ENCODE results near the gene SGTA.
A peak's percentile ranks its signal among the peaks of the same experiment; 100 is the strongest.

The SGTA gene

GRCh38 chr19:2744113-2744512 lies 39.0 kb downstream of the SGTA start:
- no peak for DNase-seq

GRCh38 chr19:2743099-2743498 lies 40.0 kb downstream of the SGTA start:
- DNase-seq, result no peak

GRCh38 chr19:2740314-2740656 lies 42.8 kb downstream of the SGTA start:
- no peak for DNase-seq

- peak; percentile 89 for DNase-seq
These were observed 43.3 kb downstream of the SGTA start, which contains the start of gene SLC39A3 for GRCh38 chr19:2739602-2740313. Gene SLC39A3, minus strand, starts transcription at chr19:2740017. Its CDS starts 2,760 bp downstream, at chr19:2737257.

GRCh38 chr19:2736550-2737190 lies 46.4 kb downstream of the SGTA start:
- DNase-seq, result no peak

- no peak for DNase-seq
These were observed 47.7 kb downstream of the SGTA start for GRCh38 chr19:2735374-2735773.

- DNase-seq, result no peak
These were observed 48.3 kb downstream of the SGTA start for GRCh38 chr19:2734589-2735288.

GRCh38 chr19:2733930-2734588 lies 49.0 kb downstream of the SGTA start:
- peak; percentile 11 for DNase-seq

GRCh38 chr19:2732883-2733282 lies 50.2 kb downstream of the SGTA start:
- no peak for DNase-seq

GRCh38 chr19:2732157-2732725 lies 50.8 kb downstream of the SGTA start:
- DNase-seq, result no peak

- DNase-seq, result no peak
These were observed 51.7 kb downstream of the SGTA start for GRCh38 chr19:2731181-2731995.

GRCh38 chr19:2729943-2730818 lies 52.9 kb downstream of the SGTA start:
- no peak for DNase-seq

- no peak for DNase-seq
These were observed 54.2 kb downstream of the SGTA start for GRCh38 chr19:2728783-2729387.

- no peak for DNase-seq
These were observed 55.5 kb downstream of the SGTA start for GRCh38 chr19:2727640-2727944.

GRCh38 chr19:2726904-2727639 lies 56.0 kb downstream of the SGTA start:
- DNase-seq, result no peak

- DNase-seq, result no peak
These were observed 56.8 kb downstream of the SGTA start for GRCh38 chr19:2726160-2726855.

- no peak for DNase-seq
These were observed 58.9 kb downstream of the SGTA start for GRCh38 chr19:2724148-2724557.

GRCh38 chr19:2723747-2724146 lies 59.3 kb downstream of the SGTA start:
- no peak for DNase-seq

GRCh38 chr19:2723345-2723715 lies 59.7 kb downstream of the SGTA start:
- DNase-seq, result no peak

Measured in DMS79 (cell line).